Muscle layer of duodenum (tissue), 2 donors: ENCODE measurements around the gene ARMH4.
"Not testable (repeated sequence)": the region's sequence is repeated elsewhere in the genome, so short reads cannot be mapped to it uniquely, and the experiment has no call there.

Experiments used
- H3K27ac ChIP-seq: one replicate; pipeline ENCODE4 v1.7.0; 2013; ENCODE audit warnings: mild to moderate bottlenecking, low read length
- H3K27me3 ChIP-seq: one replicate; pipeline ENCODE4 v1.7.0; 2013; ENCODE audit warnings: low read depth, mild to moderate bottlenecking, control low read depth, low read length
- H3K36me3 ChIP-seq, 2 donors: one replicate each; pipeline ENCODE4 v1.7.0; 2013; ENCODE audit warnings: low read length in 2 of 2, control low read depth in 1 of 2, mild to moderate bottlenecking in 1 of 2; ENCODE audit not compliant: insufficient read depth in 2 of 2, control insufficient read depth in 1 of 2
- H3K4me1 ChIP-seq, 2 donors: one replicate each; pipeline ENCODE4 v1.7.0; 2013; ENCODE audit warnings: low read length in 2 of 2, mild to moderate bottlenecking in 2 of 2, control low read depth in 1 of 2, moderate library complexity in 1 of 2; ENCODE audit not compliant: insufficient read depth in 2 of 2, control insufficient read depth in 1 of 2
- H3K4me3 ChIP-seq, 2 donors: one replicate each; pipeline ENCODE4 v1.7.0; 2013; ENCODE audit warnings: low read length in 2 of 2, low read depth in 1 of 2, mild to moderate bottlenecking in 1 of 2
- H3K9me3 ChIP-seq, 2 donors: one replicate each; pipeline ENCODE4 v1.7.0; 2013; ENCODE audit warnings: low read length in 2 of 2, control low read depth in 1 of 2, mild to moderate bottlenecking in 1 of 2; ENCODE audit not compliant: control insufficient read depth in 1 of 2
- donor health status: healthy.

Gene ARMH4

DNA sequence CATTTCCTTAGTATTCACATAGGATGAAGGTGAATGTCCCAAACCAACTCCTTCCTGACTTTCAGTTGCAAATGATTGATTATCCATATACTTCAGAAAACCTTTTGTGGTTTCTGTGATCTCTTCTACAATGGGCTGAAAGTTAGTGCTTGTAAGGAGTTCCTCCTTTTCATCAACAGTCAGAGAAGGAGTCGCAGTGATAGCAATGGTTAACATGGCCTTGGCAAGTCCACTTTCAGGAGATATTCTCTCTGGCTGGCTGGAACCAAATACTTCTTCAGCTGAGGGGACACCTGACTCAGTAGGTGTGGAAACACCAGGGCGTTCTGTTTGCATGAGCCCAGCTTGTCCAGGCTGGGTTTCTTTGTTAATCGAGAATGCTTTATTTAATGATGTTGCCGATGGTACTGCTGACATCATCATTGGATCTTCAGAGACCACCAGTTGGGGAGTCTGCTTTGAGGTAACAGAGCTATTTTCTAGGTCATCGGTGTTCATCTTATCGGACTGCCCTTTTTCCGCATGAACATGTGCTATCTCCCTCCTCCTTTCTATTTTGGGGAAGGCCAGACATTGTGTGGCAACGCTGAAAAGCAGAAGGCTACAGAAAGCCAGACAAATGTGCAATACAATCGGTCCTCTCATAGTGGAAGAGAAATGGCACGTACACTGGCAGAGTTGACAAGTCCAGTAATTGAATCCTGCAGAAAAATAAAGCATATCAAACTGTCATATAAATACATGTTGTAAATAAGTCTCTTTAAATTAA, 13.1 kb downstream of the ARMH4 start:
- Histone ChIP-seq H3K27ac (no peak overlapping the region), H3K9me3 (no peaks in the 10 kb centered on the region), H3K4me3 (no peak overlapping the region), H3K36me3 (no peaks in the 10 kb centered on the region), H3K4me1 (no peaks in the 10 kb centered on the region), H3K27me3 (no peaks in the 10 kb centered on the region)

DNA sequence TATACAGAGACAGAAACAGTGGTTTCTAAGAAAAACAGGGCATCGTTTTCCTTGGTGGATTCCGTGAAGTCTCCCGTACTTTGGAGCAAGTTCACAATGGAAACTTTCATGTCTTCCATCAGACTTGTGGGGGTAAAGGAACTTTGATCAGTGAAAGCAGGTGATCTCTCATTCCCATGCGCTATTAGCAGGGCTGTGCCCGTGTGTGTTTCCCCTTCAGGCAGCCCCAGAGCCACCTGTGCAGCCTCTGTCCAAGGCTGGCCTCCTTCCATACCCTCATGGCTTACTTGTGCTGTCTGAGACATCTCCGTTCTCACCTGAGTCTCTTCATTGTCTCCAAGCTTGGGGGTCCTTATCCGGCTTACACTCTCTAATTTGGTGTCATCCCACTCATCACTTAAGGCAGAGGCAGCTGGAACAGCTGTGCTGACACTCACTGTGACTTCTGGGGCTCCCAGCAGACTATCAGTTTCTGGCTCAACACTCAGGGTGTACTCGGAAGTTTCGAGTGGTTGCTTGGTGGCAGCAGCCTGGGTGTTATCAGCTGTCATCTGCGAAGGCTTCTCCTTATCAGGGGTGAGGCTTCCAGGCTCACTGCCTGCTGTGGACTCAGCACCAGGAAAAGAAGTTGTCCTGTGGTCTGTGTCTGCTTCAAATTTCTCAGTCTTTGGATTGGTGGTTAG, 13.8 kb downstream of the ARMH4 start:
- Histone ChIP-seq H3K9me3 (no peaks in the 10 kb centered on the region), H3K4me3 (no peak overlapping the region), H3K27me3 (no peaks in the 10 kb centered on the region), H3K36me3 (no peaks in the 10 kb centered on the region), H3K27ac (no peak overlapping the region), H3K4me1 (no peaks in the 10 kb centered on the region)

DNA sequence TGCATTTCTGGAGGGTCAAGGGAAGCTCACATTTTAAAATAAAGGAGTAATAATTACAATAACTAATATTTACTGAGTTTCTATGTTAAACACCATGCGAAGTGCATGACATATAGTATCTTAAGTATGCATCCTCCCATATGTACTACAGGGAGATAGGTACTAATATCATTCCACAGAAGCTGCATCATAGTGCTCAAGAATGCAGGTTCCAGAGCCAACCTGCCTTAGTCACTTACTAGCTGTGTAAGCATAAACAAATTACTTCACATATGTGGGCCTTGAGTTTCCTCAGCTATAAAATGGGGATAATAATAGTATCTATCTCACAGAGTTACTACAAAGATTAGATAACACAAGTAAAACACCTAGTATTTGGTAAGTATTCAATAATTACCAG, 18.3 kb downstream of the ARMH4 start:
- Histone ChIP-seq H3K27me3 (no peaks in the 10 kb centered on the region), H3K4me3 (no peak overlapping the region), H3K27ac (no peak overlapping the region), H3K9me3 (no peaks in the 10 kb centered on the region), H3K4me1 (peaks cover 0 to 10% of the 10 kb centered on the region in 2 donors), H3K36me3 (no peaks in the 10 kb centered on the region)

DNA sequence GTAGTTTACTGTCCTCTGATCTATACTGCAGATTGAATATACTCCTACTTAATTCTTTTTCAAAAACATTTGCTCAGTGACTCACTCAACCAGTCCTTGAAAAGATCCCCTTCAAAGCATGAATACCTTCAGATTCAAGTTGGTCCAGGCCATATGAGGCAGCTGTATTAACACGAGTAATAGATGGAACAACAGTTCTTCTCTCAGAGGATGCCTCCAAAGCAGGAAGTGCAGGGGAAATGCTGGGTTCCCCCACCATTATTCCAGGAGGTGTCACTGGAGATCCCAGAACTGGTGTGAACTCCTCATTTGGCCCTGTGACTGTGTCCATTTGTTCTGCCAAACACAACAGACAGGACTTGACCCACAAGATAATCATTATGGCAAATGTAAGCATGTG, 20.6 kb downstream of the ARMH4 start:
- no peaks in the 10 kb centered on the region for H3K36me3 ChIP-seq
- no peak overlapping the region for H3K4me3 ChIP-seq
- no peak overlapping the region for H3K27ac ChIP-seq
- H3K27me3 ChIP-seq: no peaks in the 10 kb centered on the region
- H3K4me1 ChIP-seq: peaks cover 0 to 10% of the 10 kb centered on the region in 2 donors
- H3K9me3 ChIP-seq: no peaks in the 10 kb centered on the region

DNA sequence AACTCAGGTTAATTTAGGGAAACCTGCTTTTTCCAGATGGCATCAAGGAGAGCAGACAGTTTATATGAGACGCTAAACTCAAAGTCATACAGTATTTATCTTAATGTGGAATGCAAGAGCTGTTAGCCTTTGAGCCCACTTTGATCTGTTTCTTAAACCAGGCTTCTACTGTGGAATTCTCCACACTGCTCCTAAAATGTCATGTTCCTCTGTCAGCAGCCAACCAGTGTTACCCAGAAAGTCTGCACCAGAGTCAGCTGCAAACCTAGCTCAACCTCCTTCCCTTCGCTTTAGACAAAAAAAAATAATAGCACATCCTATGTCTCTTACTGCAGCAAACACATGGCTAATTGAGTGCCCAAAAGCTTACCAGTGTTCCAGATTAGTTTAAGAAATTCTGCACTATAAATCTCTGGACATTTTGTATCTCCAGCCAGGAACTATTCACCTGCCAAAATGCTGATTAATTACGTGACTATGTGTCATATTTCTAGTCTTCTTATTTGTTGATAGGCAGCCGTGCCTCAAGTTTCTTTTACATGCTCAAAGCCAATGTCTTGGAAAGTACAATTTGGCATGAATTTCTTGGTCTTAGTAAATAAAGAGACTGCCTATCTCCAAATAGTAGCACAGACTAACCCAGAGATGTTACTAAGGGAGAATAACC, 21.8 kb downstream of the ARMH4 start:
- H3K27me3 ChIP-seq: no peaks in the 10 kb centered on the region
- no peak overlapping the region for H3K27ac ChIP-seq
- no peaks in the 10 kb centered on the region for H3K36me3 ChIP-seq
- peaks cover 0 to 10% of the 10 kb centered on the region in 2 donors for H3K4me1 ChIP-seq
- peaks cover 0 to 2% of the 10 kb centered on the region in 2 donors for H3K9me3 ChIP-seq
- no peak overlapping the region for H3K4me3 ChIP-seq

DNA sequence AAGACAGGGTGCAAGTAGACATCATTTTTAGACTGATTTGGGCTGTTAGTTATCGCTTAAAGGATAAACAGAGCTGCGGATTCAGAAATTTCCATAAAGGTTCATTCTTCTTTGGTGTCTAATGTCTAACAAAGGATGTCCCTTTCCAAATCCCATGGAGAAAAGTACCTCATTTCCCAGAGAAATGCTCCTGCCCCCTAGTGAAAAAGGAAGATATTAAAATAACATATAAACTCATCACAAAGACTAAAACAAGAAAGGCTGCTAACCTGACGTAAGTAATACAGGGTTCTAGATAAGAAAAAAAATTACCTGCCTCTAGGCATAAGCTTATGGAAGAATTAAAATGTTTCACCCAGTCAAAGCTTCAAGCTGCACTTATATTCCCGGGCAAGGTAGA, 22.8 kb downstream of the ARMH4 start:
- Histone ChIP-seq H3K9me3 (peaks cover 0 to 2% of the 10 kb centered on the region in 2 donors), H3K4me3 (no peak overlapping the region), H3K4me1 (peaks cover 0 to 10% of the 10 kb centered on the region in 2 donors), H3K27ac (no peak overlapping the region), H3K36me3 (no peaks in the 10 kb centered on the region), H3K27me3 (no peaks in the 10 kb centered on the region)

DNA sequence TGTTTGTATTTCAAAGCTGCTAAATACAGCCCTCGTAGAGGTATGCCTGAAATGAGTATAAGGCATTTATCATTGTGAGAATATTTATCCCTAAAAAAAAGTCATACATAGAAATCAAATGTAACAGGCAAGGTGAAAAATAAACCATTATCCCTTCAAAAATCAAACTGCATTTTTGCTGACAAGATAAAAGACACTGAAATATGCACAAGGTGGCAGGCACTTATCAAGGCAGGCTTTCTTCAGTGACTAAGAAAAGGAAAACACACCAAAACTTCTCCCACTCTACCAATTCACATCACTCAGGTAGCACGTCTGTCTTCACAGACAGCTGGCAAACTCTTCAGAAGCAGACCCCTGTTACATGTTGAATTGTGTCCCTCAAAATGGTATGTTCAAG, 23.6 kb downstream of the ARMH4 start:
- no peaks in the 10 kb centered on the region for H3K36me3 ChIP-seq
- peaks cover 0 to 2% of the 10 kb centered on the region in 2 donors for H3K9me3 ChIP-seq
- H3K4me3 ChIP-seq: no peak overlapping the region
- no peak overlapping the region for H3K27ac ChIP-seq
- H3K4me1 ChIP-seq: peaks cover 0 to 10% of the 10 kb centered on the region in 2 donors
- H3K27me3 ChIP-seq: no peaks in the 10 kb centered on the region

DNA sequence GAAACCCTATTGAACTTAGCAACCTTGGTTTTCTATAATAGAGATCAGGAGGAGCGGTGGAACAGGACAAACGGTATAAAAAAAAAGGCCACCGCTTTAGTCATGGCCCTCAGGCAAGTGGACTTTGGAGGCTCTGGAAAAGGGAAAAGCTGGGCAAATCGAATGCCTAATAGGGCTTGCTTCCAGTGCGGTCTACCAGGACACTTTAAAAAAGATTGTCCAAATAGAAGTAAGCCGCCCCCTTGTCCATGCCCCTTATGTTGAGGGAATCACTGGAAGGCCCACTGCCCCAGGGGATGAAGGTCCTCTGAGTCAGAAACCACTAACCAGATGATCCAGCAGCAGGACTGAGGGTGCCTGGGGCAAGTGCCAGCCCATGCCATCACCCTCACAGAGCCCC, 29.5 kb downstream of the ARMH4 start:
- not testable (repeated sequence) for H3K4me1 ChIP-seq, H3K27ac ChIP-seq, H3K27me3 ChIP-seq, H3K9me3 ChIP-seq, H3K36me3 ChIP-seq, H3K4me3 ChIP-seq

DNA sequence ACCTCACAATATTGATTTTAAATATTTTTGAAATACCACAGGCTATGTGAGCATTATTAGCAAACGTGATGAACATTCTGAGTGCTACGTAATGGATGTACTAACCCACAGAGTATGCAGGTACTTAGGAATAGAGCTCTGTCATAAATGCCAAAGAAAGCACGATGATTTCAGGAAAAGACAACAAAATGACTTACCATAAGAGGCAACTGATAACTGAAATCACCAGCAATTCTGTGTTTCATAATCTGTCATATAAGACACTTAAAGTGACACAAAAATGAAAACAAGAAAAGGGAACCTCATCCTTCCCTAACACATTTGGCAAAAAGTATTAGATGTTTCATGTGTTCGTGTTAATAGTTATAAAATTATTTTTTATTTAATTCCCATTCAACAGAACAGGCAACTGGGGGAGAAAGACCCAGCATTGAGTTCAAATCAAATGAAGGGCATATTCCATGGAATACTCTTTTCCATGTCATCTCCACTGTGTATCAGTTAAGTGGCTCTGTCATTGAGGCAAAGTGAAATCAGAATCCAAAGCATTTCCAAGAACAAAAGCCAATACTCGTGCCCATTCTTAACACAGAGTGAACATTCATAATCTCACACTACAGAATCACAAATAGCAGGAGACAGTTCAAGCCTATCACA, 30.4 kb downstream of the ARMH4 start:
- no peak overlapping the region for H3K27ac ChIP-seq
- no peaks in the 10 kb centered on the region for H3K27me3 ChIP-seq
- H3K4me3 ChIP-seq: no peak overlapping the region
- H3K4me1 ChIP-seq: no peaks in the 10 kb centered on the region
- H3K36me3 ChIP-seq: no peaks in the 10 kb centered on the region
- peaks cover 0 to 2% of the 10 kb centered on the region in 2 donors for H3K9me3 ChIP-seq

DNA sequence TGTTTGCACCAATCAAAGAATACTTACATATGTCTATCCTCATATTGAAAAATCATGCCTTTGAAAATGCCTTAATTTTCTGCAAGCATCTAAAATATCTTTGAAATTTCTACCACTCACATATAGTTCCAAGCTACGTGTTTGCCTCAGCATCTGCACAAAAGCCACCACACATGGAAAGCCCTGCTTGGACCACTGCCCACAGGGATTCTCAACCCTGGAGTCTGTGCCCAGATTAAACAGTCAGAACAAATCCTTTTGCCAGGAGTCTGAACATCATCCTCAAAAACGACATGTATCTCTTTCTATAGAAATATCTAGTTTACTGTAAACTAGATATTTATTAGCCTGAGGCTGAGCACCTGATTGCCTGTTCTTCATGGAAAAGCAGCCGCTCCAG, 32.6 kb downstream of the ARMH4 start:
- Histone ChIP-seq H3K4me1 (no peaks in the 10 kb centered on the region), H3K27ac (no peak overlapping the region), H3K27me3 (no peaks in the 10 kb centered on the region)

DNA sequence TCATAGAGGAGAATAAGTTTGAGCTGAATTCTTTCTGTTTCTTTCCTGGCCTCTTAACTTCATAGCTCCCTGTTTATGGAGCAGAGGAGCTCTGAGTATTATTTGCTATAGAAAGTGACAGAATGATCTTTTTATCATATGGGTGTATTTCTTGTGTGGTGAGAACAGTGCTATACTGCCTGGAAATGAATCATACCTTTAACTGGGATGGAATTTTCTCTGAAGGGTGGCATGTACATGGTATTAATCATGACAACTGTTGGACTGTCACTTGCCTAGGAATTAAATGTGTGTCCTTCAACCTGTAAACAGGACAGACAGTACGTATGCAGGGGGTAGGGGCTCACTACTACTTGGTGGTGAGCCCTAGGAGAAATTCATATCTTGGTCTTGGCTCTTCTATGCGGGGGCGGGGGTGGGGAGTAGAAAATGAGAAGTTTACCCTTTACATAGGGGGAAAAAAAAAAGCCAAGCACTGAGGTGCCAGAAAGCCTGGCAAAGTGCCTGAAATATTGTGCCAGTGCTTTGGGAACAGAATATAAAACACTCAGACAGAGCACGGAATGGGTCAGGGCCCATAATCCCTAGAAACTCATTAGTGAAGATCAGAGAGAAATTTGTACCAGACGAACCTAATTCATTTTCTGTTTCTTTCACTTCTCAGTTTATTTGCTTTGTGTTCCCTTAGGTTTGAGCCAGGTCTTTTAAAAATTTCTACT, 33.8 kb downstream of the ARMH4 start:
- no peak overlapping the region for H3K4me3 ChIP-seq
- no peaks in the 10 kb centered on the region for H3K9me3 ChIP-seq
- no peak overlapping the region for H3K27ac ChIP-seq
- no peaks in the 10 kb centered on the region for H3K36me3 ChIP-seq
- H3K27me3 ChIP-seq: no peaks in the 10 kb centered on the region
- no peaks in the 10 kb centered on the region for H3K4me1 ChIP-seq

More for the DNA sequence above, 32.6 kb downstream of the ARMH4 start:
- H3K9me3 ChIP-seq: no peaks in the 10 kb centered on the region
- H3K36me3 ChIP-seq: no peaks in the 10 kb centered on the region
- H3K4me3 ChIP-seq: no peak overlapping the region
